Measurements from ENCODE around the gene LZTFL1.

Gene LZTFL1

DNA sequence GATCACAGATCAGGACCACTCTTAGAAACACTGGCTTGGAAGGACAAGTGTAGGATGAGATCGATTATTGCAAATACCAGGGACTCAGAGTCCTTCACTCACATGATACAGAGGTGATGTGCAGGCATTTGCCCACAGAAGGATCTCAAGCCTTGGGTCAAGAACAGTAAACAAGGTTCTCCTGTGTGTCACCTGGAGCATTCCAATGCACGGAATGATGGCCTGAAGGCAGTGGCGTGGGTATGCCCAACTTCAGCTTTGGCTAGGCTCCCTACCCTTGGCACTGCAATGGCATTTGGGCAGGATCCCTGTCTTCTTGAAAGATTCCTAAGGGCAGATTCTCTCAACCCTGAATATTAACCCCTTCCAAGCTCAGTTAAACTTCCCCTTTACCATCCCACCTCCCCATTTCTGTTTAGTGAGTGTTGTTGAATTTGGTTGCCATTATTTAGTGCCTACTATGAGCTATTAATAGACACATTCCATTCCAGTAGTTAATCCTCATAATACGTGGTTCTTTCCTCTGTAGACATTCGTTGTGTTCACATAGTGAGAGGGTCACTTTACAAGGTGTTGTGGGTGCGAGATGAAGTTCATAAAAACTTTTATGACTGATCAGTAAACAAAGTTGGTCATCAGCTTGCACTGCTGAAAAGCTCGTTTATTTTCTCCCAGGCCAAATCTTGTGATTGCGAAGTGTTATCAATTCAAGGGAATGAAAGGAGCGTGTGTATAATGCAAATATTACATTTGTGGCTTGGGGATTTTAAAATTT, 1.1 kb upstream of the LZTFL1 start:
- H3K27ac Mint-ChIP-seq, result no peak overlapping the region

DNA sequence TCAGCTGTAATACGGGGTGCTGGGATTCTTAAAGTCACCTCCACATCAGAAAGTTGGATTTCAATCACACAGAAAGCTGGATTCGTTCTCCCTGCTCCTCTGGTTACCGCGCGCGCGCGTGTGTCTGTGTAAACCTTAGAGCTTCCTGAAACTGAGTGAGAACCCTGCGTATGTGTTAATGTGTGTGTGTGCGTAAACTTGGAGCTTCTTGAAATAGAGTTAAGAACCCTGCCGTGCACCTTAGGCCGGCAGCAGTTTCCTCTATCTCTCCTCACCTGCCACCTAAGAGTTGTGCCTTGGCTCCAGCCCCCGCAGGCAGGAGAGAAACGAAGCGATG, 531 bp downstream of the LZTFL1 start:
- Mint-ChIP-seq H3K4me1 (peaks cover 22% of the 10 kb centered on the region), H3K4me3 (peak overlapping the region; percentile 95), H3K27ac (peak overlapping the region; percentile 91), H3K27me3 (no peaks in the 10 kb centered on the region), H3K9me3 (no peaks in the 10 kb centered on the region), H3K36me3 (peaks cover 6% of the 10 kb centered on the region)

More for the DNA sequence above, 1.1 kb upstream of the LZTFL1 start:
- Mint-ChIP-seq H3K36me3 (peaks cover 1% of the 10 kb centered on the region), H3K27me3 (no peaks in the 10 kb centered on the region), H3K9me3 (no peaks in the 10 kb centered on the region), H3K4me1 (peaks cover 22% of the 10 kb centered on the region), H3K4me3 (peak overlapping the region; percentile 95)

GRCh38 chr3:45838466-45838865, 3.5 kb downstream of the LZTFL1 start:
- no peak overlapping the region for H3K4me3 Mint-ChIP-seq
- H3K27me3 Mint-ChIP-seq, result no peaks in the 10 kb centered on the region
- H3K9me3 Mint-ChIP-seq, result no peaks in the 10 kb centered on the region
- peaks cover 6% of the 10 kb centered on the region for H3K36me3 Mint-ChIP-seq
- H3K27ac Mint-ChIP-seq, result no peak overlapping the region
- peaks cover 22% of the 10 kb centered on the region for H3K4me1 Mint-ChIP-seq

DNA sequence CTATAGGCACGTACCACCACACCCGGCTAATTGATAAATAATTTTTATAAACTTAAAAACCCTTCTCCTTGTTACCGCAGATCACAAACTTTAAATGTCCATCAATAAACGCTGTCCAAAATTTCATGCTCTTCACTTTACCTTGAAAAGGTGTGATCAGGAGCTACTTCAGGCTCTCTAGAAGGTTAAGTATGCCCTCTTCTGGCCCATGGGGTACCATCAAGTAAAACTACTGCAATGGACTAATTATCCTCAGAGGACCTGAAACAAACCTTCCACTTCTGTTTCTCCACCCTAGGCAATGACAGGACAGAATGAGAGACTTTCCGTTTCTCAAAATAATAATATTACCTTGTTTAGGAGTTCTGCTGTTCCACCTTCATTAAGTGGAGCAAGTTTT, 9.2 kb downstream of the LZTFL1 start:
- no peak overlapping the region for H3K4me3 Mint-ChIP-seq
- no peak overlapping the region for H3K27ac Mint-ChIP-seq
- no peaks in the 10 kb centered on the region for H3K9me3 Mint-ChIP-seq
- H3K27me3 Mint-ChIP-seq, result no peaks in the 10 kb centered on the region
- H3K4me1 Mint-ChIP-seq, result no peaks in the 10 kb centered on the region
- H3K36me3 Mint-ChIP-seq, result peaks cover 21% of the 10 kb centered on the region

DNA sequence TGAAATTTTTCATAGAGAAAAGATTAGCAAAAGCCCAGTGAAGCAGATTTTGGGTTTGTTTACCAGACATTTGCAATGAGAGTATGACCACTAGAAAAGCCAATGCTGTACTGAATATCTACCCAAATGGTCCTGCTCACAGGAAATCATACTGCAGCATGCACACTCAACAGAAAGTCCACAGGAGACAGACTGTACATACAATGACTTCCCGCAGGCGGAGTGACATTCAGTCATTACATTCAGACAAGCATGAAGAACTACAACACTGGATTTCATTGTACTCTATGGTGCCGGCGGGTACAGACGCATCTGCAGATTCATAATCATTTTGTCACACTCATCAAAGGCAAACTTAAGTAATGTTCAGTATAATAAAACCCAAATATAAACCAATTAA, 11.8 kb downstream of the LZTFL1 start:
- Mint-ChIP-seq H3K9me3 (no peaks in the 10 kb centered on the region), H3K4me1 (peaks cover 9% of the 10 kb centered on the region), H3K27ac (no peak overlapping the region), H3K27me3 (no peaks in the 10 kb centered on the region), H3K36me3 (peaks cover 20% of the 10 kb centered on the region), H3K4me3 (no peak overlapping the region)

DNA sequence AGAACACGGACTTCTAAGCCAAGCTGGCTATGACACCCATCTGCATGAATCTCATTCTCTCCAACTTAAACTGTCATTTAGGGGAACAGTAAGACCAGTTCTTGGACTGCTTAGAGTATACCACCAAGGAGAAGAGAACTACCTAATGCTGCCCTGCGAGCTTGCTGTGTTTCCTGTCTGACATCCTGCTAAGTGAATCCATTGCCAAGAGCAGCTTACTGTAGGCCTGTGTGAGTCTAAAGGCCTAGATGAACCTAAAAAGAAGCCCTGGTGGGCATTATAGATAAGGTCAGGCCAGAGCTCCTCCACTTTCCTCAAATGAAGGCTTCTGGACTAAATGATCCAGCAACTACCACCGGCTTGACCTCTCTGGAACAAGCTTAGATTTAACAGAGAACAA, 15.0 kb downstream of the LZTFL1 start:
- Mint-ChIP-seq H3K27me3 (no peaks in the 10 kb centered on the region), H3K36me3 (peaks cover 23% of the 10 kb centered on the region), H3K27ac (no peak overlapping the region), H3K9me3 (no peaks in the 10 kb centered on the region), H3K4me1 (peaks cover 9% of the 10 kb centered on the region), H3K4me3 (no peak overlapping the region)

DNA sequence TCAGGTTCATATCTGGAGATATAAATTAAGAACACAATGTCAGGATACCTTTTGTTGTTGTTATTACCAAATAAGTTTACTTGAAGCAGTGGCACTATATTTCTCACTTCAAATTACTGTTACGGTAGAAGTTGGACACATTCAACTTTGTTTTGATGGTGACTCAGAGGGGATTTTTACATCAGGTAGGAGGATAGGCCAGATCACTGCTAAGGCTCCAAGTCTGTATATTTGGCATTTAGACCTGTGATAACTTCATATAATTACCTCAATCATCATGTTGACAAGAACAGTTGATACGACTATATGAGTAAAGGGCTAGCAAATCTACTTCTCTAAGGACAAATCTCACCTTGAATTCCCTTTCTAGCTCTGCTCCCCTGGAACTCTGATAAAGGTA, 15.6 kb downstream of the LZTFL1 start:
- no peaks in the 10 kb centered on the region for H3K9me3 Mint-ChIP-seq
- H3K27me3 Mint-ChIP-seq, result no peaks in the 10 kb centered on the region
- H3K36me3 Mint-ChIP-seq, result peaks cover 21% of the 10 kb centered on the region
- peaks cover 9% of the 10 kb centered on the region for H3K4me1 Mint-ChIP-seq
- H3K4me3 Mint-ChIP-seq, result no peak overlapping the region
- H3K27ac Mint-ChIP-seq, result no peak overlapping the region

DNA sequence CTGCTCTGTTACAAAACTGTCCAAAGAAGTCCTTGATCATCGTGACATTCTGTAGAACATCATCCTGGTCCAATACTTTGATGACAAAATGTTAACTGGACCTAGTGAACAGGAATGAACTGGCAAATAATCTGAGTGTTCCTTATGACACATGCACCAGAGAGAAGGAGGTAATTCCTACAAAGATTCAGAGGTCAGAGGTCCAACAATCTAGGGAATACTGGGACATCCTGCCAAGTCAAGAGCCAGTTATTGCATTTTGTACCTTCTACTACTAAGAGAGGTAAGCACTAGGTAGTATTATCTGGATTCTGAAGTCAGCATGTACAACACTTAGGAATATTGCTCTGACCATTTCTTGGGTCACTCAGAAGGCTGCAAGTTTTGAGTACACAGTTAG, 20.8 kb downstream of the LZTFL1 start:
- Mint-ChIP-seq H3K9me3 (no peaks in the 10 kb centered on the region), H3K4me1 (peaks cover 2% of the 10 kb centered on the region), H3K4me3 (no peak overlapping the region), H3K36me3 (peaks cover 19% of the 10 kb centered on the region), H3K27me3 (no peaks in the 10 kb centered on the region), H3K27ac (no peak overlapping the region)

DNA sequence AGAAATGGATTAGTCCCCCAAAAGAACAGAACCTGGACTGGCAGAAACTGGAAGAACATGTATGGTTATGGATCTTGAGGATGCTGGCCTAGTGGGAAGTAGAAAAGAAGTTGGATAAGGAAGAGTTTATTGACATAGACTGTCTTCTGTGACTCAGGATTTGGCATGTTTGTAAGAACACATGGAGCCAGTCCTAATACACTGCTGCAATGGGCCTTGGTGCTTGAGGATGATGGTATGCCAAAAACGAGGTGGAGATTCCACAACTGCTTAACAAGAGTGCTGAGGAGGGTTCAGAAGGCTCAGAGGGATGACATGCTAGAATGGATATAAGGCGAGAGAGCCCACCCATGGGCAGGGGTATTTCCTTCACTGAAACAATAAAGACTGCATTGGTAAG, 22.4 kb downstream of the LZTFL1 start:
- Mint-ChIP-seq H3K27ac (no peak overlapping the region), H3K9me3 (no peaks in the 10 kb centered on the region), H3K36me3 (peaks cover 18% of the 10 kb centered on the region), H3K4me3 (no peak overlapping the region), H3K27me3 (no peaks in the 10 kb centered on the region), H3K4me1 (no peaks in the 10 kb centered on the region)

- peaks cover 21% of the 10 kb centered on the region for H3K36me3 Mint-ChIP-seq
- no peaks in the 10 kb centered on the region for H3K4me1 Mint-ChIP-seq
Observed at GRCh38 chr3:45817831-45818522, 23.9 kb downstream of the LZTFL1 start.

GRCh38 chr3:45816544-45816943, 25.4 kb downstream of the LZTFL1 start:
- H3K27ac Mint-ChIP-seq, result no peak overlapping the region
- no peaks in the 10 kb centered on the region for H3K9me3 Mint-ChIP-seq
- H3K36me3 Mint-ChIP-seq, result peaks cover 19% of the 10 kb centered on the region
- no peak overlapping the region for H3K4me3 Mint-ChIP-seq
- H3K27me3 Mint-ChIP-seq, result no peaks in the 10 kb centered on the region
- H3K4me1 Mint-ChIP-seq, result no peaks in the 10 kb centered on the region

More at GRCh38 chr3:45817831-45818522, 23.9 kb downstream of the LZTFL1 start:
- no peaks in the 10 kb centered on the region for H3K27me3 Mint-ChIP-seq
- H3K4me3 Mint-ChIP-seq, result no peak overlapping the region
- H3K27ac Mint-ChIP-seq, result no peak overlapping the region
- H3K9me3 Mint-ChIP-seq, result no peaks in the 10 kb centered on the region

DNA sequence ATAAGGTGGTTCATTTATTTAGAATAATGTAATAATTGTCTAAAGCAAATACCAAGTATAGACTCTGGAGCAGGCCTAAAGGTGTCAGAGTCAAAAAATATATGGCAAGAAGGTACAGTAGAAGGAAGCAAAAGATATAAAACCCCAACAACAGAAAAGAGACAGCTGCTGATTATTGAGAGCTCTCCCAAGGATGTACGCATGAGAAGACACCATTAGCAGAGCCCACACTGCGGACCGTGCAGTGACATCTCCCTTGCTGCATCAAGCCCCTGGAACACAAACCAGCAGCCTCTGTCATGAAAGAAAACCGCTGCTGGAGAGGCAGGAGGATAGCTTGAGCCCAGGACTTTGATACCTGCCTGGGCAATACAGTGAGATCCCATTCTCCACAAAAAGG, 27.6 kb downstream of the LZTFL1 start:
- Mint-ChIP-seq H3K4me1 (no peaks in the 10 kb centered on the region), H3K27ac (no peak overlapping the region), H3K27me3 (no peaks in the 10 kb centered on the region), H3K4me3 (no peak overlapping the region), H3K36me3 (peaks cover 9% of the 10 kb centered on the region), H3K9me3 (no peaks in the 10 kb centered on the region)

DNA sequence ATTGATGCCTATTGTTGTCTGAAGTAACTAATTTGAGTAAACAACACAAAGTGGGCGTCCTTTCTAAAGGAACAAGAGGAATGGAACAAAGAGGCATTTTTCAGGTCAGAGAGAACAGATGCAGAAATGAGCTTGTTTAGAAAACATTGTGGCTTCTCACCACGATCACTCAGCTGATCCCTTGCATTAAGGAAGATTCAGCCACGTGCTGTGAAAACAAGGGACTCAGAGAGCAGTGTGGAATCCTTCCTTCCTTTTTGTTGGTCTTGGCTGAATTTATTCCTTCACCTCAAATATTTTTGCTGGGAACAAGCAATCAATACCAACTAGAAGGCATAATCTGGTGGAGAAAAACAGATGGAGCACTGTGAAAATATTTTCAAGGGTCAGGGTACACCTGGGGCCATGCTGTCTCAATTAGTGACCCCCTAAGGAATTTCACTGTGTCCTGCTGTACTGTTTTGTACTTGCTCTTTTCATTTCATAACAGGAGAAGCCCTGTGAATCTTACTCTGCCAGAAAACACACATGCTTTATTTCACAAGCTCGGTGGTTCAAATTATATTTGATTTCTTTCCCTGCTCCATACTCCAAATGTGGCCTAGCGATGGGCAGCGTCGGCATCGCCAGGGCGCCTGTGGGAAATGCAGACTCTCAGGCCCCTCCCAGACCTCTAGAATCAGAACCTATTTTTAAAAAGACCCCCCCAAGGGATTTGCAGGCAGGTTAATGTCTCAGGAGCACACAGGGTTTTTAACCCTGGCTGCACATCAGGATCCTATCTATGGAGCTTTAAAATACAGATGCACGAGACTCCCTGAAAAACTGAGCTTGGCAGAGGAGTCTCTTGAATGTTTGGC, 34.0 kb downstream of the LZTFL1 start:
- peaks cover 2% of the 10 kb centered on the region for H3K36me3 Mint-ChIP-seq

GRCh38 chr3:45807133-45807532, 34.8 kb downstream of the LZTFL1 start:
- no peaks in the 10 kb centered on the region for H3K9me3 Mint-ChIP-seq
- H3K27me3 Mint-ChIP-seq, result no peaks in the 10 kb centered on the region
- H3K4me3 Mint-ChIP-seq, result no peak overlapping the region
- H3K27ac Mint-ChIP-seq, result no peak overlapping the region
- peaks cover 11% of the 10 kb centered on the region for H3K4me1 Mint-ChIP-seq
- H3K36me3 Mint-ChIP-seq, result peaks cover 2% of the 10 kb centered on the region

More for the DNA sequence above, 34.0 kb downstream of the LZTFL1 start:
- H3K4me3 Mint-ChIP-seq, result no peak overlapping the region
- no peaks in the 10 kb centered on the region for H3K27me3 Mint-ChIP-seq
- H3K27ac Mint-ChIP-seq, result no peak overlapping the region
- H3K4me1 Mint-ChIP-seq, result peaks cover 11% of the 10 kb centered on the region
- no peaks in the 10 kb centered on the region for H3K9me3 Mint-ChIP-seq

DNA sequence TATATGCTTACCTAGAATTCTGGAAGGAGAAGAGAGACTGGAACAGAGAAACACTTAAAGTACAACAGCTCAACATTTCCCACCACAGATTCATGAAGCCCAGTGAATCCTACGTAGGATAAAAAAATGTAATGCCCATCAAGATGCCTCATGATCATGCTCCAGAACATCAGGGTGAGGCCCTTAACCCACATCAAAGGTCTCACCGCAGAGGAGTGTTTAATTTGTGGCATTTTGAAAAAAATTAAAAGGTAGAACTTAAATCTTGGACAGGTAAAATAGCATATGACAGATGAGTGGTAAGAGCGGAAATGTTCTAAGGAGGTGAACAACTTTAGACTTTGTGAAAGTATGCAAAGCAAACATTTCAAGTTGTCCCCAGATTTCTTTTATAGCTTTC, 35.8 kb downstream of the LZTFL1 start:
- Mint-ChIP-seq H3K4me3 (no peak overlapping the region), H3K9me3 (no peaks in the 10 kb centered on the region), H3K27ac (no peak overlapping the region), H3K4me1 (peaks cover 11% of the 10 kb centered on the region), H3K36me3 (no peaks in the 10 kb centered on the region), H3K27me3 (no peaks in the 10 kb centered on the region)

Data from activated naive CD4-positive, alpha-beta T cell treated with anti-CD3 and anti-CD28 coated beads, Interleukin-2, amount 50 U/mL, for 24 hours (primary cell).